Nephron progenitor cell (in vitro differentiated cells): ENCODE results near the gene EDEM2.
A peak's percentile ranks its signal among the peaks of the same experiment; 100 is the strongest.
"Not testable (repeated sequence)": the region's sequence is repeated elsewhere in the genome, so short reads cannot be mapped to it uniquely, and the experiment has no call there.

Experiments
- DNase-seq: peaks from one replicate; pipeline ENCODE4 v3.0.0; 2021
- H3K27ac Mint-ChIP-seq: 2 replicates; pipeline ENCODE4 v1.8.0; 2021; ENCODE audit warnings: mild to moderate bottlenecking, moderate library complexity, mixed read lengths
- H3K27me3 Mint-ChIP-seq: 2 replicates; pipeline ENCODE4 v1.8.0; 2021; ENCODE audit warnings: mild to moderate bottlenecking, low read depth, mixed read lengths; ENCODE audit not compliant: poor library complexity
- H3K36me3 Mint-ChIP-seq: 2 replicates; pipeline ENCODE4 v1.8.0; 2021; ENCODE audit warnings: low read depth, mixed read lengths
- H3K4me1 Mint-ChIP-seq: 2 replicates; pipeline ENCODE4 v1.8.0; 2021; ENCODE audit warnings: mixed read lengths
- H3K4me3 Mint-ChIP-seq: 2 replicates; pipeline ENCODE4 v1.8.0; 2021; ENCODE audit warnings: mild to moderate bottlenecking, moderate library complexity, mixed read lengths
- H3K9me3 Mint-ChIP-seq: 2 replicates; pipeline ENCODE4 v1.8.0; 2021; ENCODE audit warnings: mild to moderate bottlenecking, moderate library complexity, mixed read lengths
- CTCF ChIP-seq: fragments of 200-600 bp; sonication (generic); IDR thresholded peaks from 2 replicates; pipeline ENCODE4 v1.5.0; 2021; ENCODE audit warnings: antibody characterized with exemption

Gene EDEM2, protein sequence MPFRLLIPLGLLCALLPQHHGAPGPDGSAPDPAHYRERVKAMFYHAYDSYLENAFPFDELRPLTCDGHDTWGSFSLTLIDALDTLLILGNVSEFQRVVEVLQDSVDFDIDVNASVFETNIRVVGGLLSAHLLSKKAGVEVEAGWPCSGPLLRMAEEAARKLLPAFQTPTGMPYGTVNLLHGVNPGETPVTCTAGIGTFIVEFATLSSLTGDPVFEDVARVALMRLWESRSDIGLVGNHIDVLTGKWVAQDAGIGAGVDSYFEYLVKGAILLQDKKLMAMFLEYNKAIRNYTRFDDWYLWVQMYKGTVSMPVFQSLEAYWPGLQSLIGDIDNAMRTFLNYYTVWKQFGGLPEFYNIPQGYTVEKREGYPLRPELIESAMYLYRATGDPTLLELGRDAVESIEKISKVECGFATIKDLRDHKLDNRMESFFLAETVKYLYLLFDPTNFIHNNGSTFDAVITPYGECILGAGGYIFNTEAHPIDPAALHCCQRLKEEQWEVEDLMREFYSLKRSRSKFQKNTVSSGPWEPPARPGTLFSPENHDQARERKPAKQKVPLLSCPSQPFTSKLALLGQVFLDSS

DNA sequence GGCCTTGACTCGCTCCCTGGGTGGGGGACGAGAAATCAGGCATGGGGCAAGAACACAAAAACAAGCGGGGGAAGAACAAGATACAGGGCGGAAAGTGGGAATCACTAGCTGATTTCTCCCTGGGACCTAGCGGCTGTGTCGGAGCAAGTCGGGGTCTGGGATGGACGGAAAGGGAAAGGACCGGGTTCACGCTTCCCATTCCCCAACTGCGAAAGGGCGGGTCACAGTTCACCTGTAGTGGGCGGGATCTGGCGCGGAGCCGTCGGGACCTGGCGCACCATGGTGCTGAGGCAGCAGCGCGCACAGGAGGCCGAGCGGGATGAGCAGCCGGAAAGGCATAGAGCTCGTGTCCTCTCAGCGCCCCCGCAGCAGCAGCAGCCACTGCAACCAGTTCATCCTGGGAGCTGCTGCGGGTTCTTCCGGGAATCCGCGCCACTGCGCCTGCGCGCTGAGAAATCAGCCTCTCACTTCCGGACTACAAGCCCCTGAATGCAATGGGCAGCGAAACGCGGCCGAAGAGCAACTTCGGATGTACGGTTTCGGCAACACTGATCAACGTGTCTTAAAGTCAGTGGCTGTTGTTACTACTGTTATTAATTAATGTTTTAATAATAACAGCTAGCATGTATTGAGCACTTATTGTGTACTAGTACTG, at the start of gene EDEM2:
TSS of gene EDEM2 (minus strand) at position 417 of the 655 bp plus-strand sequence. CDS start at position 339, 78 bp downstream.
- peaks cover 17% of the 10 kb centered on the region for H3K4me1 Mint-ChIP-seq
- H3K9me3 Mint-ChIP-seq = peaks cover 10% of the 10 kb centered on the region
- H3K36me3 Mint-ChIP-seq = no peaks in the 10 kb centered on the region
- no peak within 1 kb of the TSS for H3K27ac Mint-ChIP-seq
- peak within 1 kb of the TSS; percentile 89 for H3K4me3 Mint-ChIP-seq
- no peak for TF ChIP-seq CTCF
- peak; percentile 97 for DNase-seq
- peaks cover 13% of the 10 kb centered on the region for H3K27me3 Mint-ChIP-seq

DNA sequence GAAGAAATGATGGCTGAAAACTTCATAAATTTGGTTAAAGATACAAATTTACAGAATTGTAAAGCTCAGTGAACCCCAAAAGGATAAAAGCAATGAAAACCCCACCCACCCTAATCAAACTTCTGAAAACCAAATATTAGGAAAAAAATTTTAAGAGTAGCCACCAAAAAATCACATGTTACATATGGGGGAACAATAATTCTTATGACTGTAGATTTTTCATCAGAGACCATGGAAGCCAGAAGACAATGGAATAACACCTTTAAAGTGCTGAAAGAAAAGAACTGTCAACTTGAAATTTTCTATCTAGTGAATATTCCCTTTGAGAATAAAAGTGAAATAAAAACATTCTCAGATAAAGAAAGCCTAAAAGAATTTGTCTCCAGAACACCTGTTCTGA, 49.2 kb upstream of the EDEM2 start:
- Mint-ChIP-seq H3K4me3 (no peak overlapping the region), H3K27ac (no peak overlapping the region), H3K9me3 (peaks cover 62% of the 10 kb centered on the region), H3K27me3 (peaks cover 15% of the 10 kb centered on the region), H3K36me3 (peaks cover 10% of the 10 kb centered on the region), H3K4me1 (no peaks in the 10 kb centered on the region)
- DNase-seq = no peak
- TF ChIP-seq CTCF = no peak

DNA sequence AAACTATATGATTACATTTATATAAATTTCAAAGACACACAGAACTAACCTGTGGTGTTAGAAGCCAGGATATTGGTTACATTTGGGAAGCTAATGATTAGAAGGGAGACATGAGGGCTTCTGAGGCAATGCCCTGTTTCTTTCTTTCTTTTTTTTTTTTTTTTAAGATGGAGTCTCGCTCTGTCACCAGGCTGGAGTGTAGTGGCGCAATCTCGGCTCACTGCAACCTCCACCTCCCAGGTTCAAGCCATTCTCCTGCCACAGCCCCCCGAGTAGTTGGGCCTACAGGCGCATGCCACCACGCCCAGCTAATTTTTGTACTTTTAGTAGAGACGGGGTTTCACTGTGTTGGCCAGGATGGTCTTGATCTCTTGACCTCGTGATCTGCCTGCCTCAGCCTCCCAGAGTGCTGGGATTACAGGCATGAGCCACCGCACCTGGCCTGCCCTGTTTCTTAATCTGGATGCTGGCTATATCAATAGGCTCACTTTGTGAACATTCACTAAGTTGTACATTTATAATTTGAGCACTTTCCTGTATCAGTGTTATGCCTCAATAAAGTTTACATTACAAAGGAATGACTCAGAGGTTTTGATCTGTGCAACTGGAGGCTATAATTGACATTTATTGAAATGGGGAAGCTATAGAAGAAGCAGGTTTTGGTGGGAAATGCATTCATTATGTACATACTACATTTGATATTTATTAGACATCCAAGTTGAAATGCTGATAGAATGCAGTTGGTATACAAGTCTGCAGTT, 46.1 kb upstream of the EDEM2 start:
- not testable (repeated sequence) for H3K36me3 Mint-ChIP-seq, DNase-seq, H3K4me1 Mint-ChIP-seq, H3K4me3 Mint-ChIP-seq, H3K27ac Mint-ChIP-seq
- Mint-ChIP-seq H3K27me3 (peaks cover 14% of the 10 kb centered on the region), H3K9me3 (peaks cover 51% of the 10 kb centered on the region)

GRCh38 chr20:35192118-35192872, 45.2 kb upstream of the EDEM2 start:
- Mint-ChIP-seq H3K27me3 (peaks cover 11% of the 10 kb centered on the region), H3K4me1 (no peaks in the 10 kb centered on the region), H3K27ac (no peak overlapping the region), H3K36me3 (peaks cover 10% of the 10 kb centered on the region), H3K9me3 (peaks cover 42% of the 10 kb centered on the region), H3K4me3 (no peak overlapping the region)
- no peak for DNase-seq
- no peak for TF ChIP-seq CTCF

DNA sequence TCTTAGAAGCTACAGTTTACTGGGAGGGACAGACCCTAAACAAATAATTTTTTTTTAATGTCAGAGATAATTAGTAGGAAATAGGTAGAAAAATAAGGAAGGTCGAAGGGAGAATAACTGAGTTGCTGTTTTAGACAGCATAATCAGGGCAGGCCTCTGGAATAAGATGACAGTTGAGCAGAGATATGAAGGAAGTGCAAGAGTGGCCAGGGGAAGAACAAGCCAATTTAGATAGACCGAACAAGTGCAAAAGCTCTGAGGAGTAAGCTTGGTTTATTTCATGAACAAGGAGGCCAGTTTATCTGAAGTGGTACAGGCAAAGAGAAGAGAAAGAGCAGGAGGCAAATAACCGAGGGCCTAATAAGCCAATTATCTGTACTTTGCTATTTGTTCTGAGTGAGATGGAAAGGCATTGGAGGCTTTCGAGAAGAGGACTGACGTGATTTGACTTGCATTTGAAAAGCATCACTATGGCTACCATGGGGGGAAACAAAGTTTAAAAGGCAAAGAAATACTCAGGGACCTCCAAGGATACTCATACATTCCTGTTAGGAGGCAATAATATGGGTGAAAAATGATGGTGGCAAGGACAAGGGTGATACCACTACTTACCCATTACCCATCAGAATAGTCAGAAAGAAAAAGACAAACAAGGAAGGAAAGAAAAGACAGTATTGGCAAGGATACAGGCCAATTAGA, 44.4 kb upstream of the EDEM2 start:
- no peak for DNase-seq
- Mint-ChIP-seq H3K4me3 (no peak overlapping the region), H3K36me3 (peaks cover 8% of the 10 kb centered on the region), H3K9me3 (peaks cover 34% of the 10 kb centered on the region), H3K4me1 (no peaks in the 10 kb centered on the region), H3K27me3 (peaks cover 12% of the 10 kb centered on the region), H3K27ac (no peak overlapping the region)
- TF ChIP-seq CTCF = no peak
